Testis (tissue), 2 donors: ENCODE measurements around the gene PROB1.

Experiments
- CTCF ChIP-seq, 3 experiments: fragments of 450-650 bp in 2 of 3; fragments of 200-600 bp in 1 of 3; sonication (generic) in 1 of 3; IDR thresholded peaks; one replicate each; pipeline ENCODE4 v1.5.1; 2016 to 2019; ENCODE audit warnings: antibody characterized with exemption in 3 of 3, mild to moderate bottlenecking in 2 of 3, moderate library complexity in 1 of 3
- POLR2A ChIP-seq: fragments of 450-650 bp; IDR thresholded peaks from one replicate; pipeline ENCODE4 v1.6.1; 2017; ENCODE audit warnings: antibody characterized with exemption, mild to moderate bottlenecking, moderate library complexity

DNA sequence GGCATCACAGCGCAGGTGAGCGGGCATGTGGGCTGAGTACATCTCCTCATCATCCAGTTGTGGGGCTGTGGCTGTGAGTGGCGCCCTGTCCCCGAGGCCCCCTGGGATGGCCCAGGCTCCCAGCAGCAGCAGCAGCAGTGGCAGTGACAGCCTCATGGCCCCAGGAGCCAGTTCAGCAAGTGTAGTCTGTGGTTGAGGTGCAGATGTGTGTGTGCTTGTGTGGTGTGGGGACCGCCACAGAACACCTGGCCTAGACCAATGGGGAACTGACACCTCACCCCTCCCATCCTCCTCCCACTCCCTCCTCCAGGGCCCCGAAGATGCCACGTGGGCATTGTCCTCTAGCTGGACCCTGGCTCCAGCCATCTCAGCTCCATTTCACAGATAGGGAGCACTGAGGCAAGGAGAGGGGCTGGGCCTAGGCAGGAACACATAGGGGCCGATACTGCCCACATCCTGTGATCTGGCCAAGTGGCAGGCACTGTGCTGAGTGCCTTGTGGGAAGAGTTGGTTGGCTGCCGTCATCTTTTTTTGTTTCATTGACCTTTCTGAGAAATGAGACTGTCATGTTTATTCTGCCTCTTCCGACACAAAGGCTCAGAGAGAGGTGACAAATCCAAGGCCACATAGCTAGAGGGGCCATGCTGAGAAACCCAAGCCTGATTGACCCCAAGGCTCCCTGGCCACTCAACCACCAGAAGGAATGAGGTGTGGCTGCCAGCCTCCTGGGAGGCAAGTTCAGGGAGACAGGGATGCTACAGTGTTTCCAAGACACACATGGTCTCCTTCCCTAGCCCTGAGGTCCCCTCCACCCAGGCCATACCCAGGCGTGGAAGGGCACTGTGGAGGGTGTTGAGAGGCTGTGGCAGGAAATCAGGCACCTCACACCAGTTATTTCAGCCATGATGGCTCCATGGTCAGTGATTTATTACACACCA is 4.9 kb downstream of the PROB1 start, which contains the start of gene MZB1:
- no peak for TF ChIP-seq CTCF (IDR thresholded peaks at IDR 0.05)
- no peak for TF ChIP-seq POLR2A
